ENCODE measurements around the gene SLC29A3.

DNA sequence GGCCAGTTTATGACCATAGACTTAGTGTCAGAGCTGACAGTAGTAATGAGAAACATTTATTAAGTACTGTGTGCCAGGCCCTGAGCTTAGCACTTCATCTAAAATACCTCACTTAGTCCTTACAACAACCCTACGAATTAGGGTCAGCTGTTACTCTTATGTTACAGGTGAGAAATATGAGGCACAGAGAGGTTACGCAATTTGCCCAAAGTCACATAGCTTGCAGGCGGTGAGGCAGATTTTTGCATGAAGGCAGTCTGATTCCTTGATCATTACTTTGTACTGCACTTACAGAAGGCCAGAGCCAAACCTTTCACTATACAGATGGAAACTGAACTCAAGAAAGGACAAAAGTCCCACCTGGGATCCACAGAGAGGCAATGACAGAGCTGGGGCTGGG lies 87.8 kb downstream of the SLC29A3 start:
- TF ChIP-seq, protein P1, sequence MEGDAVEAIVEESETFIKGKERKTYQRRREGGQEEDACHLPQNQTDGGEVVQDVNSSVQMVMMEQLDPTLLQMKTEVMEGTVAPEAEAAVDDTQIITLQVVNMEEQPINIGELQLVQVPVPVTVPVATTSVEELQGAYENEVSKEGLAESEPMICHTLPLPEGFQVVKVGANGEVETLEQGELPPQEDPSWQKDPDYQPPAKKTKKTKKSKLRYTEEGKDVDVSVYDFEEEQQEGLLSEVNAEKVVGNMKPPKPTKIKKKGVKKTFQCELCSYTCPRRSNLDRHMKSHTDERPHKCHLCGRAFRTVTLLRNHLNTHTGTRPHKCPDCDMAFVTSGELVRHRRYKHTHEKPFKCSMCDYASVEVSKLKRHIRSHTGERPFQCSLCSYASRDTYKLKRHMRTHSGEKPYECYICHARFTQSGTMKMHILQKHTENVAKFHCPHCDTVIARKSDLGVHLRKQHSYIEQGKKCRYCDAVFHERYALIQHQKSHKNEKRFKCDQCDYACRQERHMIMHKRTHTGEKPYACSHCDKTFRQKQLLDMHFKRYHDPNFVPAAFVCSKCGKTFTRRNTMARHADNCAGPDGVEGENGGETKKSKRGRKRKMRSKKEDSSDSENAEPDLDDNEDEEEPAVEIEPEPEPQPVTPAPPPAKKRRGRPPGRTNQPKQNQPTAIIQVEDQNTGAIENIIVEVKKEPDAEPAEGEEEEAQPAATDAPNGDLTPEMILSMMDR (IDR thresholded peaks at IDR 0.05) = no peak
- TF ChIP-seq POLR2A (IDR thresholded peaks at IDR 0.05) = no peak
